Uterus (tissue), 2 donors: ENCODE results near the gene CMTM2.

ENCODE experiments used
- POLR2A ChIP-seq, 2 donors: fragments of 450-650 bp; IDR thresholded peaks; one replicate each; pipeline ENCODE4 v1.6.1; 2016; ENCODE audit warnings: antibody characterized with exemption in 2 of 2, mild to moderate bottlenecking in 1 of 2, moderate library complexity in 1 of 2
- TF ChIP-seq, protein P1 (sequence below), 4 experiments: fragments of 200-600 bp in 2 of 4; fragments of 450-650 bp in 2 of 4; sonication (generic) in 2 of 4; IDR thresholded peaks; one replicate each; pipeline ENCODE4 v1.5.1; 2016 to 2019; ENCODE audit warnings: antibody characterized with exemption in 4 of 4, mild to moderate bottlenecking in 2 of 4, moderate library complexity in 1 of 4

DNA sequence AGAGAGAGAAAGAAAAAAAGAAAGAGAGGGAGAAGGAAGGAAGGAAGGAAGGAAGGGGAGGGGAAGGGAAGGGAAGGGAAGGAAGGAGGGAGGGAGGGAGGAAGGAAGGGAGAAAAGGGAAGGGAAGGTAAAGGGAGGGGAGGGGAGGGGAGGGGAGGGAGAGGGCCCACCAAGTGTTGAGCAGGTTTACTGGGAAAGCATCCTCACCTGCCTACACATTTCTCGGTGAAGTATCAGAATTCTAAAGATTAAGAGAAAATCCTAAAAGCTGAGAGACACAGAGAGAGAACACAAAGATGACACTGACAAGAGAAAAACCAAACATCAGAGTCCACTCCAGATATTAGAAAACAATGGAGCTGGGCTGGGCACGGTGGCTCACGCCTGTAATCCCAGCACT is 13.0 kb downstream of the CMTM2 start:
- TF ChIP-seq, protein P1, sequence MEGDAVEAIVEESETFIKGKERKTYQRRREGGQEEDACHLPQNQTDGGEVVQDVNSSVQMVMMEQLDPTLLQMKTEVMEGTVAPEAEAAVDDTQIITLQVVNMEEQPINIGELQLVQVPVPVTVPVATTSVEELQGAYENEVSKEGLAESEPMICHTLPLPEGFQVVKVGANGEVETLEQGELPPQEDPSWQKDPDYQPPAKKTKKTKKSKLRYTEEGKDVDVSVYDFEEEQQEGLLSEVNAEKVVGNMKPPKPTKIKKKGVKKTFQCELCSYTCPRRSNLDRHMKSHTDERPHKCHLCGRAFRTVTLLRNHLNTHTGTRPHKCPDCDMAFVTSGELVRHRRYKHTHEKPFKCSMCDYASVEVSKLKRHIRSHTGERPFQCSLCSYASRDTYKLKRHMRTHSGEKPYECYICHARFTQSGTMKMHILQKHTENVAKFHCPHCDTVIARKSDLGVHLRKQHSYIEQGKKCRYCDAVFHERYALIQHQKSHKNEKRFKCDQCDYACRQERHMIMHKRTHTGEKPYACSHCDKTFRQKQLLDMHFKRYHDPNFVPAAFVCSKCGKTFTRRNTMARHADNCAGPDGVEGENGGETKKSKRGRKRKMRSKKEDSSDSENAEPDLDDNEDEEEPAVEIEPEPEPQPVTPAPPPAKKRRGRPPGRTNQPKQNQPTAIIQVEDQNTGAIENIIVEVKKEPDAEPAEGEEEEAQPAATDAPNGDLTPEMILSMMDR (IDR thresholded peaks at IDR 0.05) = no peak
- TF ChIP-seq POLR2A (IDR thresholded peaks at IDR 0.05) = no peak
